Mesenchymal stem cell (in vitro differentiated cells and primary cell): ENCODE measurements around the gene CENPK.

Experiments used
- DNase-seq: peaks from one replicate; pipeline ENCODE4 v3.0.0-alpha.2; 2013
- H2AFZ ChIP-seq: one replicate; pipeline ENCODE4 v1.6.1; 2013; ENCODE audit warnings: low read depth, mild to moderate bottlenecking, control low read depth, inconsistent platforms, low read length, moderate library complexity
- H2AK5ac ChIP-seq: 2 replicates; pipeline ENCODE4 v1.6.1; 2013; ENCODE audit warnings: low read length, moderate library complexity, mild to moderate bottlenecking, inconsistent platforms; ENCODE audit not compliant: severe bottlenecking
- H2BK120ac ChIP-seq: one replicate; pipeline ENCODE4 v1.6.1; 2013; ENCODE audit warnings: low read depth, mild to moderate bottlenecking, inconsistent platforms, low read length, moderate library complexity
- H2BK12ac ChIP-seq, 2 experiments: one replicate each; pipeline ENCODE4 v1.6.1; 2013; ENCODE audit warnings: inconsistent platforms in 2 of 2, low read length in 2 of 2, mild to moderate bottlenecking in 2 of 2, moderate library complexity in 2 of 2, control low read depth in 1 of 2
- H2BK15ac ChIP-seq: one replicate; pipeline ENCODE4 v1.6.1; 2013; ENCODE audit warnings: mild to moderate bottlenecking, low read depth, inconsistent platforms; ENCODE audit not compliant: poor library complexity, severe bottlenecking
- H2BK5ac ChIP-seq: 2 replicates; pipeline ENCODE4 v1.6.1; 2013; ENCODE audit warnings: low read depth, mild to moderate bottlenecking, low read length, control low read depth, inconsistent platforms; ENCODE audit not compliant: poor library complexity, severe bottlenecking
- H3K14ac ChIP-seq, 2 experiments: one replicate each; pipeline ENCODE4 v1.6.1; 2013; ENCODE audit warnings: inconsistent platforms in 2 of 2, low read length in 2 of 2, control low read depth in 1 of 2, mild to moderate bottlenecking in 1 of 2, moderate library complexity in 1 of 2
- H3K18ac ChIP-seq, 2 experiments: one replicate each; pipeline ENCODE4 v1.6.1; 2013; ENCODE audit warnings: inconsistent platforms in 2 of 2, low read length in 2 of 2, control low read depth in 1 of 2, low read depth in 1 of 2, mild to moderate bottlenecking in 1 of 2
- H3K23ac ChIP-seq, 2 experiments: one replicate each; pipeline ENCODE4 v1.6.1; 2013; ENCODE audit warnings: inconsistent platforms in 2 of 2, low read length in 2 of 2, mild to moderate bottlenecking in 2 of 2, moderate library complexity in 2 of 2, control low read depth in 1 of 2
- H3K27ac ChIP-seq: 2 replicates; pipeline ENCODE4 v1.5.1; 2013; ENCODE audit warnings: mild to moderate bottlenecking, moderate library complexity, low read length, control low read depth, inconsistent platforms; ENCODE audit not compliant: poor library complexity, severe bottlenecking
- H3K27me3 ChIP-seq, 2 experiments: 2 replicates each; pipeline versions ENCODE4 v1.6.1 to v1.7.0; 2013; ENCODE audit warnings: low read length in 2 of 2, mild to moderate bottlenecking in 2 of 2, moderate library complexity in 2 of 2, control low read depth in 1 of 2, inconsistent platforms in 1 of 2; ENCODE audit not compliant: control insufficient read depth in 1 of 2, insufficient read depth in 1 of 2
- H3K36me3 ChIP-seq, 2 experiments: 2 replicates each; pipeline versions ENCODE4 v1.6.1 to v1.7.0; 2013; ENCODE audit warnings: low read length in 2 of 2, control low read depth in 1 of 2, inconsistent platforms in 1 of 2, low read depth in 1 of 2, mild to moderate bottlenecking in 1 of 2; ENCODE audit not compliant: insufficient read depth in 2 of 2, control insufficient read depth in 1 of 2
- H3K4ac ChIP-seq, 2 experiments: one replicate each; pipeline ENCODE4 v1.6.1; 2013; ENCODE audit warnings: inconsistent platforms in 2 of 2, low read length in 2 of 2, mild to moderate bottlenecking in 2 of 2, moderate library complexity in 2 of 2, control low read depth in 1 of 2, low read depth in 1 of 2
- H3K4me1 ChIP-seq: 2 replicates; pipeline ENCODE4 v1.6.1; 2013; ENCODE audit warnings: low read depth, low read length, control low read depth; ENCODE audit not compliant: control insufficient read depth, insufficient read depth
- H3K4me2 ChIP-seq: 2 replicates; pipeline ENCODE4 v1.6.1; 2013; ENCODE audit warnings: low read length, mild to moderate bottlenecking, inconsistent platforms; ENCODE audit not compliant: poor library complexity, severe bottlenecking
- H3K4me3 ChIP-seq, 2 experiments: 2 replicates each; pipeline versions ENCODE4 v1.5.1 to v1.7.0; 2013; ENCODE audit warnings: low read length in 2 of 2, mild to moderate bottlenecking in 2 of 2, control low read depth in 1 of 2, low read depth in 1 of 2; ENCODE audit not compliant: insufficient read depth in 1 of 2
- H3K79me1 ChIP-seq: replicated peaks from 2 replicates; pipeline ENCODE4 v1.6.1; 2013; ENCODE audit warnings: mild to moderate bottlenecking, control low read depth, low read length, inconsistent platforms; ENCODE audit not compliant: poor library complexity, severe bottlenecking
- H3K9ac ChIP-seq: 2 replicates; pipeline ENCODE4 v1.7.0; 2013; ENCODE audit warnings: mild to moderate bottlenecking, low read length, moderate library complexity
- H3K9me3 ChIP-seq: 2 replicates; pipeline ENCODE4 v1.7.0; 2013; ENCODE audit warnings: mild to moderate bottlenecking, low read length; ENCODE audit not compliant: control insufficient read depth
- H4K8ac ChIP-seq: one replicate; pipeline ENCODE4 v1.6.1; 2013; ENCODE audit warnings: inconsistent platforms, mild to moderate bottlenecking, low read length, moderate library complexity
- H4K91ac ChIP-seq: one replicate; pipeline ENCODE4 v1.6.1; 2013; ENCODE audit warnings: mild to moderate bottlenecking, low read length, inconsistent platforms
- WGBS: methylation state at CpG from one replicate; pipeline ENCODE4 v1.1.7; 2013; ENCODE audit warnings: mixed read lengths; 5-methylcytosine and 5-hydroxymethylcytosine counted together

Gene CENPK

GRCh38 chr5:65566505-65566904 lies 3.5 kb upstream of the CENPK start:
- no peak overlapping the region for H2BK15ac ChIP-seq
- H3K9me3 ChIP-seq: no peaks in the 10 kb centered on the region
- WGBS: 100% methylated on average over 5 of the region's 5 CpGs
- no peak overlapping the region for H3K4me3 ChIP-seq
- H2BK5ac ChIP-seq: no peak overlapping the region
- no peak for DNase-seq
- H4K8ac ChIP-seq: no peak overlapping the region
- no peak overlapping the region for H2AK5ac ChIP-seq
- no peak overlapping the region for H3K27ac ChIP-seq
- no peak overlapping the region for H3K4ac ChIP-seq
- H3K79me1 ChIP-seq: peaks cover 13% of the 10 kb centered on the region
- H2BK120ac ChIP-seq: no peak overlapping the region
- no peak overlapping the region for H3K23ac ChIP-seq
- no peak overlapping the region for H3K4me2 ChIP-seq
- H4K91ac ChIP-seq: no peak overlapping the region
- no peak overlapping the region for H3K14ac ChIP-seq
- H2BK12ac ChIP-seq: no peak overlapping the region
- peaks cover 0 to 42% of the 10 kb centered on the region in 2 experiments for H3K36me3 ChIP-seq
- no peaks in the 10 kb centered on the region for H3K27me3 ChIP-seq
- H2AFZ ChIP-seq: no peak overlapping the region
- no peak overlapping the region for H3K18ac ChIP-seq
- H3K4me1 ChIP-seq: peaks cover 2% of the 10 kb centered on the region
- H3K9ac ChIP-seq: no peak overlapping the region

GRCh38 chr5:65563777-65564176 lies 809 bp upstream of the CENPK start:
- WGBS: 59% methylated on average over 5 of the region's 11 CpGs
- peak overlapping the region; percentile 70 for H3K4me2 ChIP-seq
- H3K36me3 ChIP-seq: peaks cover 0 to 18% of the 10 kb centered on the region in 2 experiments
- peaks cover 2% of the 10 kb centered on the region for H3K4me1 ChIP-seq
- no peak overlapping the region for H3K23ac ChIP-seq
- H3K9me3 ChIP-seq: no peaks in the 10 kb centered on the region
- peaks cover 16% of the 10 kb centered on the region for H3K79me1 ChIP-seq
- no peak for DNase-seq
- no peak overlapping the region for H2BK120ac ChIP-seq
- no peak overlapping the region for H4K8ac ChIP-seq
- peak overlapping the region; percentile 98 for H3K9ac ChIP-seq
- no peak overlapping the region for H3K27ac ChIP-seq
- H4K91ac ChIP-seq: no peak overlapping the region
- H3K18ac ChIP-seq: no peak overlapping the region
- no peak overlapping the region for H3K4ac ChIP-seq
- H2BK5ac ChIP-seq: no peak overlapping the region
- H2AFZ ChIP-seq: no peak overlapping the region
- H2BK15ac ChIP-seq: no peak overlapping the region
- H3K14ac ChIP-seq: no peak overlapping the region
- no peaks in the 10 kb centered on the region for H3K27me3 ChIP-seq
- no peak overlapping the region for H2AK5ac ChIP-seq
- H3K4me3 ChIP-seq: peak overlapping the region in 1 of 2 experiments; percentile 100
- no peak overlapping the region for H2BK12ac ChIP-seq

- H3K27me3 ChIP-seq: no peaks in the 10 kb centered on the region
- no peak overlapping the region for H2BK5ac ChIP-seq
- H3K9ac ChIP-seq: no peak overlapping the region
- H3K4me1 ChIP-seq: no peaks in the 10 kb centered on the region
- H3K4me3 ChIP-seq: no peak overlapping the region
- H3K4me2 ChIP-seq: no peak overlapping the region
- peaks cover 5% of the 10 kb centered on the region for H3K79me1 ChIP-seq
- no peak overlapping the region for H4K8ac ChIP-seq
- H2AFZ ChIP-seq: no peak overlapping the region
- no peak overlapping the region for H2BK120ac ChIP-seq
- peaks cover 0 to 10% of the 10 kb centered on the region in 2 experiments for H3K36me3 ChIP-seq
- DNase-seq: no peak
- H4K91ac ChIP-seq: no peak overlapping the region
- H3K14ac ChIP-seq: no peak overlapping the region
- no peak overlapping the region for H2BK12ac ChIP-seq
- 100% methylated on average over 1 of the region's 3 CpGs for WGBS
- no peak overlapping the region for H3K4ac ChIP-seq
- no peak overlapping the region for H2AK5ac ChIP-seq
- no peak overlapping the region for H2BK15ac ChIP-seq
- H3K23ac ChIP-seq: no peak overlapping the region
- H3K27ac ChIP-seq: no peak overlapping the region
- H3K18ac ChIP-seq: no peak overlapping the region
- H3K9me3 ChIP-seq: no peaks in the 10 kb centered on the region
Measured at GRCh38 chr5:65556718-65557117, 6.2 kb downstream of the CENPK start.

DNA sequence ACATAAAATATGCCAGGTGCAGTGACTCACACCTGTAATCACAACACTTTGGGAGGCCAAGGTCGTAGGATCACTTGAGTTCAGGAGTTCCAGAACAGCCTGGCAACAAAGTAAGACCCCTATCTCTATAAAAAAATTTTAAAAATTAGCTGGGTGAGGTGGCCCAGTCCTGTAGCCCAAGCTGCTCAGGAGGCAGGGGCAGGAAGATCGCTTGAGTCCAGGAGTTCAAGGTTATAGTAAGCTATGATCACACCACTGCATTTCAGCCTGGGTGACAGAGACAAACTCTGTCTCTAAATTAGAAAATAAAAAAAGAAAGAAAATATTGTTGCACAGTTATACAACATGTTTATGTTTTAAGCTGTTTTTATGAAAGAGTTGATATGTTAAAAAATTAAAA lies 6.8 kb downstream of the CENPK start:
- no peak overlapping the region for H3K14ac ChIP-seq
- H4K91ac ChIP-seq: no peak overlapping the region
- DNase-seq: no peak
- H2BK15ac ChIP-seq: no peak overlapping the region
- H3K4me3 ChIP-seq: no peak overlapping the region
- H3K27me3 ChIP-seq: no peaks in the 10 kb centered on the region
- peaks cover 0 to 10% of the 10 kb centered on the region in 2 experiments for H3K36me3 ChIP-seq
- H4K8ac ChIP-seq: no peak overlapping the region
- H2BK12ac ChIP-seq: no peak overlapping the region
- H2AFZ ChIP-seq: no peak overlapping the region
- no peak overlapping the region for H2BK5ac ChIP-seq
- H3K23ac ChIP-seq: no peak overlapping the region
- no peak overlapping the region for H3K4me2 ChIP-seq
- no peak overlapping the region for H3K27ac ChIP-seq
- H3K4me1 ChIP-seq: no peaks in the 10 kb centered on the region
- H2BK120ac ChIP-seq: no peak overlapping the region
- no peak overlapping the region for H3K18ac ChIP-seq
- H3K79me1 ChIP-seq: peaks cover 3% of the 10 kb centered on the region
- no peak overlapping the region for H3K9ac ChIP-seq
- H3K9me3 ChIP-seq: no peaks in the 10 kb centered on the region
- 100% methylated on average over 2 of the region's 2 CpGs for WGBS
- H2AK5ac ChIP-seq: no peak overlapping the region
- no peak overlapping the region for H3K4ac ChIP-seq
